Karpas-422 (cell line): ENCODE measurements around the gene HYAL1. TPM values are rescaled to one million over a fixed set of nuclear protein-coding genes. Genes with fewer than 3 reads are reported as not detected.
"Not testable (repeated sequence)": the region's sequence is repeated elsewhere in the genome, so short reads cannot be mapped to it uniquely, and the experiment has no call there.

Experiments used
- DNase-seq: peaks from one replicate; pipeline ENCODE4 v3.0.0-alpha.2; 2015
- H2AFZ ChIP-seq: fragments of 200-600 bp; sonication (generic); 2 replicates; pipeline ENCODE4 v1.6.1; 2014; ENCODE audit warnings: antibody characterized with exemption, low read length, mixed read lengths
- H3K27ac ChIP-seq: fragments of 200-600 bp; sonication (generic); 2 replicates; pipeline ENCODE4 v1.5.1; 2014; ENCODE audit warnings: mild to moderate bottlenecking, low read length, moderate library complexity
- H3K27me3 ChIP-seq: fragments of 200-600 bp; sonication (generic); 2 replicates; pipeline ENCODE4 v1.6.1; 2014; ENCODE audit warnings: low read length, mixed read lengths
- H3K36me3 ChIP-seq: fragments of 200-600 bp; sonication (generic); 2 replicates; pipeline ENCODE4 v1.6.1; 2014; ENCODE audit warnings: low read length, mixed read lengths; ENCODE audit not compliant: insufficient read depth
- H3K4me1 ChIP-seq: fragments of 200-600 bp; sonication (generic); 2 replicates; pipeline ENCODE4 v1.6.1; 2014; ENCODE audit warnings: mild to moderate bottlenecking, low read length, mixed read lengths
- H3K4me2 ChIP-seq: fragments of 200-600 bp; sonication (generic); 2 replicates; pipeline ENCODE4 v1.6.1; 2014; ENCODE audit warnings: low read length, low read depth, mild to moderate bottlenecking; ENCODE audit not compliant: poor library complexity, severe bottlenecking
- H3K4me3 ChIP-seq: fragments of 200-600 bp; sonication (generic); 2 replicates; pipeline ENCODE4 v1.5.1; 2014; ENCODE audit warnings: mild to moderate bottlenecking, antibody characterized with exemption, low read length, mixed read lengths
- H3K79me2 ChIP-seq: fragments of 200-600 bp; sonication (generic); 2 replicates; pipeline ENCODE4 v1.6.1; 2014; ENCODE audit warnings: mild to moderate bottlenecking, low read length, mixed read lengths
- H3K9ac ChIP-seq: fragments of 200-600 bp; sonication (generic); 2 replicates; pipeline ENCODE4 v1.6.0; 2014; ENCODE audit warnings: low read length
- H3K9me2 ChIP-seq: fragments of 200-600 bp; sonication (generic), shearing (Covaris generic); replicated peaks from 2 replicates; pipeline ENCODE4 v1.6.0; 2014; ENCODE audit warnings: mild to moderate bottlenecking, low read length, moderate library complexity; ENCODE audit not compliant: insufficient read depth
- H3K9me3 ChIP-seq: fragments of 300-700, 200-600 bp; sonication (generic); 2 replicates; pipeline ENCODE4 v1.6.1; 2014; ENCODE audit warnings: low read length, mixed read lengths
- H4K20me1 ChIP-seq: fragments of 200-600 bp; sonication (generic); 2 replicates; pipeline ENCODE4 v1.6.1; 2014; ENCODE audit warnings: mild to moderate bottlenecking, antibody characterized with exemption, low read length, low read depth; ENCODE audit not compliant: insufficient read depth
- total RNA-seq: library from RNA; depleted of rRNA; stranded (reverse); fragments of >200 nt; shearing (Covaris generic); gene quantifications from 2 replicates; pipeline ENCODE4 v1.2.3, GENCODE V29; 2014; ENCODE audit warnings: low replicate concordance

HYAL1 gene
- total RNA-seq, 1 experiment from 2014 or later, result 0.71 TPM

DNA sequence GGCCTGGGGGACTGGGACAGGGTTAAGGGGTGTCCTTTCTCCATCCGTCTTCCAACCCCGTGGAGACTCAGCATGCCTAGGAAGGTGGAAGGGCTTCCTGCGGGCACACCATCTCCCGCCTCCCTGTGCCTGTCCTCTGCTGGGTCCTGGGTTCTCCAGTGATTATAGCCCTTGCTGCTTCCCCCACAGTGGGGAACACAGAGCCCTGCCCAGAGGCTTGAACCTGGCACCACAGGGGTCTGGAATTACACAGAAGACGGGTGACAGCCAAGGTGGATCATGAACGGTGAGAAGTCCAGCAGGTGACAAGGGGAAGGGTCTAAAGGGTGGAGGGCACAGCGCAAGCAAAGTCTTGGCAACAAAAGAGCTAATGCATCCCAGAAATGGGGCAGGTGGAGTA is 40.6 kb downstream of the HYAL1 start:
- Histone ChIP-seq H3K27me3 (no peaks in the 10 kb centered on the region), H3K9me2 (no peaks in the 10 kb centered on the region), H3K9me3 (no peaks in the 10 kb centered on the region), H4K20me1 (no peaks in the 10 kb centered on the region), H3K9ac (no peak overlapping the region), H3K36me3 (no peaks in the 10 kb centered on the region), H3K27ac (no peak overlapping the region), H3K4me2 (no peak overlapping the region), H3K4me3 (no peak overlapping the region), H3K4me1 (peaks cover 10% of the 10 kb centered on the region), H2AFZ (no peak overlapping the region), H3K79me2 (no peaks in the 10 kb centered on the region)
- no peak for DNase-seq

DNA sequence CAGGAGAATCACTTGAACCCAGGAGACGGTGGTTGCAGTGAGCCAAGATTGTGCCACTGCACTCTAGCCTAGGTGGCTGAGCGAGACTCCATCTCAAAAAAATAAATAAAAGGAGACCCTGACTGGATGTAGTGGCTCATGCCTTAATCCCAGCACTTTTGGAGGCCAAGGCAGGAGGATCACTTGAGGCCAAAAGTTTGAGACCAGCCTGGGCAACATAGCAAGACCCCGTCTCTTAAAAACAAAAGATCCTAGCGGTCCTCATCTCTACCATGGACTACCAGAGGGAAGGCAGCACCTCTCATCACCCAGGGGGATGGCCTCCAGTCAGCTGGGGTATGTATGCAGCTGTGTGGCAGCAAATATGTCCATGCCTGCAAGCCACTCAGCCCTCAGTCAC is 41.2 kb downstream of the HYAL1 start:
- not testable (repeated sequence) for H3K4me3 ChIP-seq, H3K79me2 ChIP-seq, H3K9me3 ChIP-seq, DNase-seq, H4K20me1 ChIP-seq, H2AFZ ChIP-seq, H3K36me3 ChIP-seq, H3K9me2 ChIP-seq, H3K4me1 ChIP-seq, H3K4me2 ChIP-seq, H3K9ac ChIP-seq, H3K27ac ChIP-seq, H3K27me3 ChIP-seq

DNA sequence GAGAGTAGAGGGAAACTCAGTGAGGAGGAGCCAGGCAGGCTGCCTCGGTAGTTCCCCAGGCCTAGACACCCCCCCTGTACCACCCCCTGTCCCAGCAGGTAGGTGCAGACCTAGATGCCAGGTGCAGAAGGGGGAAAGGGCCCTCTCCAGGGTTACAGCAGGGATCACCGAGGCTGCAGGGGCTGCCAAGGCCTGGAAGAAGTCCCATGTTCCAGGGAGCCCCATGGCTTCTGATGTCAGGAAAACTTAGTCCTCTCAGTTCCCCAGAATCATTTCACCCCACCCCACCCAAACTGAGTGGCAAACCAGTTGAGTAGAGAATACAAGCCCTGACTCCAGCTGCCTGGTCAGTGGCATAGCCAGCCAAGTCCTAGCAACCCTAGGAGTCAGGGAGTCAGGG is 41.9 kb downstream of the HYAL1 start:
- Histone ChIP-seq H3K4me3 (no peak overlapping the region), H3K36me3 (peaks cover 4% of the 10 kb centered on the region), H3K9me2 (no peaks in the 10 kb centered on the region), H3K4me1 (peaks cover 10% of the 10 kb centered on the region), H3K9me3 (no peaks in the 10 kb centered on the region), H3K4me2 (no peak overlapping the region), H3K27ac (no peak overlapping the region), H3K27me3 (no peaks in the 10 kb centered on the region), H3K79me2 (no peaks in the 10 kb centered on the region), H4K20me1 (no peaks in the 10 kb centered on the region; the same call in 1 of the 2 replicates), H3K9ac (no peak overlapping the region), H2AFZ (no peak overlapping the region)
- DNase-seq, result no peak

DNA sequence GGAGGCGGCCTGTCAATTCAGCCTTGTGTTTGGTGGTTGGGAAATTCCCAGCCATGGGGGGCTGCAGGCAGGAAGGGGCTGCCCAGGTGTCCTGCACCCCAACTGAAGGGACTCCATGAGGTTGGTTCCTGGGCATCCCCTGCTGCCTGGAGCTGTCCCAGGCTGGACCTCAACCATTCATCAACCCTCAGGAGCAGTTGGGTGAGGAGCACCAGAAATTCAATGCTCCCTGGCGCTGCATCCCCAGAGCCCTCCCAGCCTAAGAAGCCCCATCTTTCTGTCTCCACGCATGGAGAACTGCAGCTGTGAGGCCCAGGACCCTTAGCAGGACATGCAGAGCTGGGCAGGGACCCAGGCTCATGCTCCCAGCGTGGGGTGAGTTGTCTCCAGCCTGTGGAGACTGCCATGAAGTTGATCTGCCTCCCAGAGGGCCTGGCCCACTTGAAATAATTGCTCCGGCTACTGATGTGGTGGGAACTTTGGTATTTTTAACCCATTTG is 42.4 kb downstream of the HYAL1 start:
- H3K4me3 ChIP-seq, result no peak overlapping the region; the same call in 1 of the 2 replicates
- peak overlapping the region; percentile 71 for H3K9ac ChIP-seq

DNA sequence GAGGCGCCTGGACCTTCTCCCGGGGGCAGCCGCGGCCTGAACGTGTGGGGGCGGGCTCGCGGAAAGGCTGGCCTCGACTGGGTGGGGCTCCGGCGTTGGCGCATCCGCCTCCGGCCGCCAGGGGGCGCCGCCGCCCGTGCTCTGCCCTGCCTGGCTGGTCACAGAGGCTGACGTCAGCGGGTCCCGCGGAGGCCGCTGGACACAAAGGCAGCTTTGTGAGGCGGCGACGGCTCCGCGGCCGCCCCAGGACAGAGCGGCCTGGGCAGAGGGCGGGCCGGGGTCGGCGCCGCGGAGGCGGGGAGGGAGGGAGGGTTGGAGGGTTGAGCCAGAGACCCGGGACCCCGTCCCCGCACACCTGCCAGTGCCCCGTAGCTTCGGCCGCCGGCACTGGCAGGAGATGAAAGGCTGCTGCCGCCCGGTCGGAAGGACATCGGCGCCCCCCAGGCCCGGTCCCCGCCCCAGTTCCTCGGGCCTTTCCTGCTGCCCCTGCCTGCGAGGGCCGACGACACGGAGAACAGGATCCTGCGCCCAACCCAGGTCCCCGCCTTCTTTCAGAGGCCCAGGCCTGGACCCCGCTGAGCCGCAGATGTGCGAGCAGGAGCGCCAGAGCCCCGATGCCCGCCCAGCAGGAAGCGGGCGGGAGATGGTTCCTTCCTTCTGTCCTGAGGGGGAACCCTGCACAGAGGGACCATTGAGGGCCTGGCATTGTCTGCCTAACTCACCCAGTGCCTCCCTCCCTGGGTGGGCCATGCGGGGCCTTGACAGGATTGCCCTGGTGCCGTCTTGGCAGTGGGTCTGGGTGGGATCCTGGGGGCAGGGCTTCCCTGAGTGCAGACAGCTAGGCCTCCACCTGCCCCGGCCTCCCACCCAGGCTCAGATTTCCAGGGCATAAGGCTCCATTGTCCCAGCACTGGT is 43.1 kb downstream of the HYAL1 start:
- Histone ChIP-seq H3K9ac (peak overlapping the region; percentile 71), H3K9me2 (no peaks in the 10 kb centered on the region), H2AFZ (no peak overlapping the region), H3K27me3 (no peaks in the 10 kb centered on the region), H3K27ac (no peak overlapping the region), H3K36me3 (peaks cover 4% of the 10 kb centered on the region), H3K9me3 (no peaks in the 10 kb centered on the region), H3K4me3 (peak overlapping the region; percentile 62), H3K4me1 (peaks cover 10% of the 10 kb centered on the region), H3K79me2 (no peaks in the 10 kb centered on the region), H4K20me1 (no peaks in the 10 kb centered on the region; the same call in 1 of the 2 replicates), H3K4me2 (peak overlapping the region; percentile 69)
- DNase-seq, result peak; percentile 94

More for the DNA sequence above, 42.4 kb downstream of the HYAL1 start:
- H3K4me1 ChIP-seq, result peaks cover 10% of the 10 kb centered on the region
- H3K9me3 ChIP-seq, result no peaks in the 10 kb centered on the region
- H3K9me2 ChIP-seq, result no peaks in the 10 kb centered on the region
- peaks cover 4% of the 10 kb centered on the region for H3K36me3 ChIP-seq
- no peaks in the 10 kb centered on the region; the same call in 1 of the 2 replicates for H4K20me1 ChIP-seq
- no peaks in the 10 kb centered on the region for H3K27me3 ChIP-seq
- no peak overlapping the region for H3K27ac ChIP-seq
- no peaks in the 10 kb centered on the region for H3K79me2 ChIP-seq
- no peak overlapping the region for H2AFZ ChIP-seq
- H3K4me2 ChIP-seq, result peak overlapping the region; percentile 69
- no peak for DNase-seq

DNA sequence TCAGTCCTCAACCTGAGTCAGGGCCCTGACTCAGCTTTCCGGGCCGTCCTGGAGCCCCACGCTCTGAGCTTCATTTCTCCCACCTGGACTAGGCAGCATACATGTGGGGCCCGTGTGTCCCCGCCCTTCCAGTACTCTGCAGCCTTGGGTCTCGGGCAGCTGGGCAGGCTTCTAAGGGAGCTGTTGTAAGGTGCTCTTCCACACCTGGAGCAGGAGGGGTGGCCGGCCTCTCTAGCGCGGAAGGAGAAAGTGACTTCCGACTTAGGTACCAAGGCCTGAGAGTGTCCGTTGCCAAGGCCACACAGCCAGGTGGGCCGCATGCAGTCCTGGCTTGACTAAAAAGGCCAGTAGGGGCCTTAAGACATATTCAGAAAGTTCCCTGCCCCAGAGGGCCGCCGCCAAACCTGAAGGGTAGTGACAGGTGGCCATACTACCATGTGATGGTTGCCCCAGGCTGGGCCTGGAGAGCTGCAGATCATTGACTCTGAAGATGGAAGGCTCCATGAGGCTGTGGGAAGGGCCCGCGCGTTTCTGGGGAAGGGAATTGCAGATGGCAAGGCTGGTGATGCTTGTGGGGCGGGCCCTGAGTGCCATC is 43.8 kb downstream of the HYAL1 start:
- Histone ChIP-seq H3K9ac (peak overlapping the region; percentile 71), H4K20me1 (no peaks in the 10 kb centered on the region; the same call in 1 of the 2 replicates), H3K36me3 (peaks cover 4% of the 10 kb centered on the region), H3K4me3 (peak overlapping the region; percentile 62; the same call in 1 of the 2 replicates), H3K4me1 (peaks cover 10% of the 10 kb centered on the region), H3K27me3 (no peaks in the 10 kb centered on the region), H3K27ac (no peak overlapping the region), H3K79me2 (no peaks in the 10 kb centered on the region), H3K9me3 (no peaks in the 10 kb centered on the region), H2AFZ (no peak overlapping the region), H3K9me2 (no peaks in the 10 kb centered on the region), H3K4me2 (peak overlapping the region; percentile 69)
- no peak for DNase-seq

DNA sequence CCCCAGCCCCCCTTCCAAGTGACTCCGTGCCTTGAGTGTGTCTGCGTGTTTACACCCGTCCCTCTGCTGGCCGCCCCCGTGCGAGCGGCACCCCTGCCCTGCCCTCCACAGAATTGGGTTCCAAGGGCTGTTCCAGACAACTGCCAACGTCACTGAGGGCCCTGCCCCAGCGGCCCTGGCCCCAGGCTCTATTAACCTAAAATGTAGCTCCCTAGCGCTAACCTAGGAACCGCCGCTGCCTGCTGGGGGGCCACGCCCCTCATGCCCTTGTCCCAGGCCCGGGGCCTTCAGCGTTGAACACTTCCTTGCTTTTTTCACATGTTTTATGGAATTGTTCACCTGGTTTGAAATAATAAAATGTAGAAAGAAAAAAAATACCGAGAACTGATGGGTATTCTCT is 44.4 kb downstream of the HYAL1 start:
- Histone ChIP-seq H3K36me3 (peaks cover 4% of the 10 kb centered on the region), H4K20me1 (no peaks in the 10 kb centered on the region; the same call in 1 of the 2 replicates)
- no peak for DNase-seq

DNA sequence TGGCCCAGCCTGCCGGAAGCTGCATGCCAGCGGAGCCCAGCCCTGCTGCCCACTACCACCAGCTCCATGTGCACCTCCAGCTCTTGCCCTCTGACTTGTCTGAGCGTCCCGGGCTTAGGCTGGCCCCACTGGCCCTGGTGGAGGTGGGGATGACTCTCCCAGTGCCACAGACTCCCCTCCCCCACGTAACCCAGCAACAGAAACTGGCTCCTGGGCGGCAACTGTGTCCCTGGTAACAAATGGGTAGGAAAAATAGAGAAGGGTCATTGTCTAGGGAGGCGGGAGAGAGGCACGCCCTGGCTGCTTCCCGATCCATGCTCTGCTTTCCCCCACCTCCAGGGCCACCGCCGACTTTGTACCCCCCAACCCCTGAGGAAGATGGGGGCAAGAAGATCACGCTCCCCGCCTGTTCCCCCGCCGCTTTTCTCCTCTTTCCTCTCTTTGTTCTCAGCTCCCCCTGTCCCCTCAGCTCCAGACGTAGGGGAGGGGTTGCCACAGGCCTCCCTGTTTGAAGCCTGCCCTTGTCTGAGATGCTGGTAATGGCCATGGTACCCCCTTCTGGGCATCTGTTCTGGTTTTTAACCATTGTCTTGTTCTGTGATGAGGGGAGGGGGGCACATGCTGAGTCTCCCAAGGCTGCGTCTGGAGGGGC is 45.2 kb downstream of the HYAL1 start:
- Histone ChIP-seq H3K4me1 (peaks cover 10% of the 10 kb centered on the region), H2AFZ (no peak overlapping the region), H3K4me2 (no peak overlapping the region), H3K9ac (no peak overlapping the region), H3K79me2 (no peaks in the 10 kb centered on the region), H4K20me1 (no peaks in the 10 kb centered on the region; the same call in 1 of the 2 replicates), H3K27me3 (no peaks in the 10 kb centered on the region), H3K4me3 (no peak overlapping the region), H3K9me3 (no peaks in the 10 kb centered on the region), H3K9me2 (no peaks in the 10 kb centered on the region), H3K27ac (no peak overlapping the region), H3K36me3 (peaks cover 4% of the 10 kb centered on the region)
- no peak for DNase-seq

More for the DNA sequence above, 44.4 kb downstream of the HYAL1 start:
- no peak overlapping the region for H3K9ac ChIP-seq
- no peaks in the 10 kb centered on the region for H3K9me3 ChIP-seq
- H3K79me2 ChIP-seq, result no peaks in the 10 kb centered on the region
- no peak overlapping the region for H3K4me3 ChIP-seq
- no peak overlapping the region for H2AFZ ChIP-seq
- no peak overlapping the region for H3K27ac ChIP-seq
- peaks cover 10% of the 10 kb centered on the region for H3K4me1 ChIP-seq
- no peak overlapping the region for H3K4me2 ChIP-seq
- H3K9me2 ChIP-seq, result no peaks in the 10 kb centered on the region
- H3K27me3 ChIP-seq, result no peaks in the 10 kb centered on the region
